Karpas-422 (cell line): ENCODE data around the gene ZNF496. TPM values are rescaled to one million over a fixed set of nuclear protein-coding genes. Genes with fewer than 3 reads are reported as not detected.

Experiments
- DNase-seq: peaks from one replicate; pipeline ENCODE4 v3.0.0-alpha.2; 2015
- H2AFZ ChIP-seq: fragments of 200-600 bp; sonication (generic); 2 replicates; pipeline ENCODE4 v1.6.1; 2014; ENCODE audit warnings: antibody characterized with exemption, low read length, mixed read lengths
- H3K27ac ChIP-seq: fragments of 200-600 bp; sonication (generic); 2 replicates; pipeline ENCODE4 v1.5.1; 2014; ENCODE audit warnings: mild to moderate bottlenecking, low read length, moderate library complexity
- H3K27me3 ChIP-seq: fragments of 200-600 bp; sonication (generic); 2 replicates; pipeline ENCODE4 v1.6.1; 2014; ENCODE audit warnings: low read length, mixed read lengths
- H3K36me3 ChIP-seq: fragments of 200-600 bp; sonication (generic); 2 replicates; pipeline ENCODE4 v1.6.1; 2014; ENCODE audit warnings: low read length, mixed read lengths; ENCODE audit not compliant: insufficient read depth
- H3K4me1 ChIP-seq: fragments of 200-600 bp; sonication (generic); 2 replicates; pipeline ENCODE4 v1.6.1; 2014; ENCODE audit warnings: mild to moderate bottlenecking, low read length, mixed read lengths
- H3K4me2 ChIP-seq: fragments of 200-600 bp; sonication (generic); 2 replicates; pipeline ENCODE4 v1.6.1; 2014; ENCODE audit warnings: low read length, low read depth, mild to moderate bottlenecking; ENCODE audit not compliant: poor library complexity, severe bottlenecking
- H3K4me3 ChIP-seq: fragments of 200-600 bp; sonication (generic); 2 replicates; pipeline ENCODE4 v1.5.1; 2014; ENCODE audit warnings: mild to moderate bottlenecking, antibody characterized with exemption, low read length, mixed read lengths
- H3K79me2 ChIP-seq: fragments of 200-600 bp; sonication (generic); 2 replicates; pipeline ENCODE4 v1.6.1; 2014; ENCODE audit warnings: mild to moderate bottlenecking, low read length, mixed read lengths
- H3K9ac ChIP-seq: fragments of 200-600 bp; sonication (generic); 2 replicates; pipeline ENCODE4 v1.6.0; 2014; ENCODE audit warnings: low read length
- H3K9me2 ChIP-seq: fragments of 200-600 bp; sonication (generic), shearing (Covaris generic); replicated peaks from 2 replicates; pipeline ENCODE4 v1.6.0; 2014; ENCODE audit warnings: mild to moderate bottlenecking, low read length, moderate library complexity; ENCODE audit not compliant: insufficient read depth
- H3K9me3 ChIP-seq: fragments of 300-700, 200-600 bp; sonication (generic); 2 replicates; pipeline ENCODE4 v1.6.1; 2014; ENCODE audit warnings: low read length, mixed read lengths
- H4K20me1 ChIP-seq: fragments of 200-600 bp; sonication (generic); 2 replicates; pipeline ENCODE4 v1.6.1; 2014; ENCODE audit warnings: mild to moderate bottlenecking, antibody characterized with exemption, low read length, low read depth; ENCODE audit not compliant: insufficient read depth
- total RNA-seq: library from RNA; depleted of rRNA; stranded (reverse); fragments of >200 nt; shearing (Covaris generic); gene quantifications from 2 replicates; pipeline ENCODE4 v1.2.3, GENCODE V29; 2014; ENCODE audit warnings: low replicate concordance

ZNF496 gene
- total RNA-seq, 1 experiment from 2014 or later, result 28.6 TPM

DNA sequence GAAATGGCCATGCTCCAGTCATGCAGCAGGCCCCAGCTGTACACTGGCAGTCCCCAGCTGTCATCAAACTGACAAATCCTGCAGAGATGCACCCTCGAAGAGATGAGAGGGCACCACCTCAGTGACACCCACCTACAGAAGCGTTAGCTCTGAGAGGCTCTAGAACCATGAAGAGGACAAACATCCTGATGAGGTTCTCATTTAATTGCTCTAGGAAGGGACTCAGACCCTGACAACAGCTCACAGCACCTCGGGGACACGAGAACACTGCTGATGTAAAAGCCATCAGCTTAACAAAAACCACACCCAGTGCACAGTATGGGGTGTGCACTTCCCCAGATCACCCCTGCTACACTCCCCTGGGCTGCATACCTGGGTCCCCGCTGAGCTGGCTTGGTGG, 3.4 kb downstream of the ZNF496 start:
- Histone ChIP-seq H3K9ac (no peak overlapping the region), H3K9me3 (no peaks in the 10 kb centered on the region), H4K20me1 (peaks cover 11% of the 10 kb centered on the region), H3K27me3 (no peaks in the 10 kb centered on the region), H3K79me2 (peaks cover 58% of the 10 kb centered on the region), H3K9me2 (no peaks in the 10 kb centered on the region), H2AFZ (no peak overlapping the region), H3K36me3 (peaks cover 32% of the 10 kb centered on the region), H3K4me2 (no peak overlapping the region), H3K4me3 (no peak overlapping the region), H3K4me1 (peaks cover 19% of the 10 kb centered on the region), H3K27ac (no peak overlapping the region)
- no peak for DNase-seq

DNA sequence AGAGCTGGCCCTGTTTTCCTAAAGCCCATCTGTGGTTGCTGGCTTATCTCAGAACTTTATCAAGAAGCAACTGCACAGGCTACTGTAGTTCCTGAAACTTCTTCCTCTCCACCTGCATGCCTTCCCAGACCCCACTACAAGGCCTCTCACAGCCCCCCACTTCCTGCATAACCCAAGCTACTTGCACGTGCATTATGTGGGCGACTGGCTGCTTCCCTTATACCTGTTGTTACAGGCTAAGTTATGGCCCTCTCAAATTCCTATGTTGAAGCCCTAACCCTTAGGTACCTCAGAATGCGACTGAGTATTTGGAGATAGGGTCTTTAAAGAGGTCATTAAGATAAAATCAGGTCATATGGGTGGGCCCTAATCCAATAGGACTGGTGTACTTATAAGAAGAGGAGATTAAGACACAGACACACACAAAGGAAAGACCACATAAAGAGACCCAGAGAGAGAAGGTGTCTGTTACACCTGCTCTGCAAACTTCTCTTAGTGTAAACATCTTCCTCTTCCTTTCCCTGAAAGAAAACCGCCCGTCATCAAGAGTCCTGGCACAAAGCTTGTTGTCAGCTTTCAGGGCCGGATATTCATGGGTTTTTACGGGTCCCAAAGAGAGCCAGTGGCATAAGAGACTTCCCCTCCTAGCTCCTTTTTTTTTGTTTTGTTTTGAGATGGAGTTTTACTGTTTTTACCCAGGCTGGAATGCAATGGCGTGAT, 5.1 kb downstream of the ZNF496 start:
- no peak overlapping the region for H3K4me2 ChIP-seq
- H3K36me3 ChIP-seq, result peaks cover 42% of the 10 kb centered on the region
- H3K4me1 ChIP-seq, result peaks cover 8% of the 10 kb centered on the region
- no peak overlapping the region for H3K4me3 ChIP-seq
- H3K9ac ChIP-seq, result no peak overlapping the region
- H4K20me1 ChIP-seq, result peaks cover 11% of the 10 kb centered on the region
- no peaks in the 10 kb centered on the region for H3K9me2 ChIP-seq
- peaks cover 45% of the 10 kb centered on the region for H3K79me2 ChIP-seq
- no peaks in the 10 kb centered on the region for H3K9me3 ChIP-seq
- H3K27me3 ChIP-seq, result no peaks in the 10 kb centered on the region
- no peak for DNase-seq
- H2AFZ ChIP-seq, result no peak overlapping the region
- no peak overlapping the region for H3K27ac ChIP-seq

DNA sequence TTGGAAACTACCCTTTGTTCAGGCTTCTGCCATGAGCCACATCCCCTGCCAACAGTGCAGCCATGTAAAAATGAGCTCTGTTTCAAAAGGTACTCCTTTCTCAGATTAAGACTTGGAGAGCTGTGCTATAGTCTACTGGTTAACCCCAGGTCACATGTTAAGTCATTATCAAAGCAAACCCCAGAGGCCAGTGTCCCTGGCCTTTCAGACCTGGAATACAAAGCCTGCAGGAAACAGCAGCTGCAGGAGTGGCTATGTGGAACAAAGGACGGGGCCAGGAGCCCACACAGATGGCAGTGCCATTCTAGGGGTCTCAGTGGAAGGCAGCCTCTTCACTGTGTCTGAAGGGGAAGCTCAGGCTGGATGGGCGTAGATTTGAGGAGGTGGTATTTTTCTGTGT, 6.7 kb downstream of the ZNF496 start:
- Histone ChIP-seq H3K79me2 (peaks cover 33% of the 10 kb centered on the region), H2AFZ (no peak overlapping the region), H3K27ac (no peak overlapping the region)

DNA sequence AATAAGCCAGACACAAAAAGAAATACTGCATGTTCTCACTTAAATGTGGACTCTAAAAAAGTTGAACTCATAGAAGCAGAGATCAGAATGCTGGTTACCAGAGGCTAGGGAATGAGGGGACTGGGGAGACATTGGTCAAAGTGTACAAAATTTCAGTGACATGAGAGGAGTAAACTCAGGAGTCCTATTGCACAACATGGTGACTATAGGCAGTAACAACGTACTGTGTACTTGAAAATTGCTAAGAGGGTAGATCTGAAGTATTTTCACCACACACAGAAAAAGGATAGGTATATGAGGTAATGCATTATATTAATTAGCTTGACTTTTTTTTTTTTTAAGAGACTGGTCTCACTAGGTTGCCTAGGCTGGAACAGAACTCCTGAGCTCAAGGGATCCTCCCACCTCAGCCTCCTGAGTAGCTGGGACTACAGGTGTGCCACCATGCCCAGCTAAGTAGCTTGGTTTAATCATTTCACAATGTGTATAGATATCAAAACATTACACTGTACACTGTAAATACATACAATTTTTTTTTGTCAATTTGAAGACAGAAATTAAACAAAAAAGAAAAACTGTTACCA, 7.4 kb downstream of the ZNF496 start:
- no peaks in the 10 kb centered on the region for H3K4me1 ChIP-seq
- no peak for DNase-seq
- peaks cover 58% of the 10 kb centered on the region for H3K36me3 ChIP-seq

More for the DNA sequence above, 6.7 kb downstream of the ZNF496 start:
- H3K4me3 ChIP-seq, result no peak overlapping the region
- H4K20me1 ChIP-seq, result peaks cover 2% of the 10 kb centered on the region; the same call in 1 of the 2 replicates
- H3K9me3 ChIP-seq, result no peaks in the 10 kb centered on the region
- H3K4me2 ChIP-seq, result no peak overlapping the region
- no peaks in the 10 kb centered on the region for H3K27me3 ChIP-seq
- no peaks in the 10 kb centered on the region for H3K9me2 ChIP-seq
- DNase-seq, result no peak
- H3K4me1 ChIP-seq, result peaks cover under 1% of the 10 kb centered on the region; the same call in 1 of the 2 replicates
- H3K36me3 ChIP-seq, result peaks cover 55% of the 10 kb centered on the region
- no peak overlapping the region for H3K9ac ChIP-seq

DNA sequence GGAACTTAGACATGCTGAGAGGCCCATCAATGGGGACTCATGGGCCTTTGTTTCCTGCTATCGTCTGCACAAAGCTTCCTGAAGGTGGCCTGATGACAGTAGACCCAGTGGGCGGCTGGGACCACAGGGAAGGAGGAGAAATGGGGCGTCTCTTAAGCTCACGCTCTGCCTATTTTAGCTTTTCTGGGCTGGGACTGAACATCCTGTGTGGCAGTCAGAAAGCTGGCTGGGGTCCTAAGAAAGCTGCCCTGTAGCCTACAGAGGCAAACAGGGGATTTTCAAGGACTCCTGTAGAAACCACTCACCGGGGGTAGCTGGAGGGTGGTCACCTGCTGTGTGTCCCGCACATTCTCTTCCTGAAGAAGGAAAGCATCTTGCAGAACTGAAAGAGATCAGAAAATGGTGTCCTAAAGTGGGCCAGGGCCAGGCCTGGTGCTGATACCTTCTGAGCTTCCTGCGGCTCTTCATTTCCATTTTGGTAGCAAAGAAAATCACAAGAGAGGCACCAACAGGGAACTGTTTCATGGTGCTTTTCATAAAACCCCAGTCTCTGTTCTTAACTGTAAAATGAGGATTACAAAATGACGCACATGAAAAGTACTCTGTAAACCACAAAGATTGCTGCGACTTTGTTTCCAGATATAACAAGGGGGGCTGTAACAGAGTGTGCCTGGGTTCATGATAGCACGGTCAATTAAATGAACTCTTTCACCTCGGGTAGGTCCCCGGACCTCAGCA, 8.6 kb downstream of the ZNF496 start:
- no peak overlapping the region for H3K9ac ChIP-seq
- H2AFZ ChIP-seq, result no peak overlapping the region
- H3K27ac ChIP-seq, result no peak overlapping the region
- DNase-seq, result no peak
- peaks cover 49% of the 10 kb centered on the region for H3K36me3 ChIP-seq
- H3K4me2 ChIP-seq, result no peak overlapping the region
- no peak overlapping the region for H3K4me3 ChIP-seq
- no peaks in the 10 kb centered on the region for H3K9me3 ChIP-seq
- H3K4me1 ChIP-seq, result no peaks in the 10 kb centered on the region
- H3K79me2 ChIP-seq, result peaks cover 14% of the 10 kb centered on the region
- no peaks in the 10 kb centered on the region for H3K27me3 ChIP-seq
- H4K20me1 ChIP-seq, result no peaks in the 10 kb centered on the region
- H3K9me2 ChIP-seq, result no peaks in the 10 kb centered on the region

More for the DNA sequence above, 7.4 kb downstream of the ZNF496 start:
- Histone ChIP-seq H3K4me2 (no peak overlapping the region), H3K79me2 (peaks cover 27% of the 10 kb centered on the region), H2AFZ (no peak overlapping the region), H3K9me2 (no peaks in the 10 kb centered on the region), H3K9me3 (no peaks in the 10 kb centered on the region), H3K9ac (no peak overlapping the region), H3K4me3 (no peak overlapping the region), H3K27me3 (no peaks in the 10 kb centered on the region), H3K27ac (no peak overlapping the region), H4K20me1 (no peaks in the 10 kb centered on the region)

DNA sequence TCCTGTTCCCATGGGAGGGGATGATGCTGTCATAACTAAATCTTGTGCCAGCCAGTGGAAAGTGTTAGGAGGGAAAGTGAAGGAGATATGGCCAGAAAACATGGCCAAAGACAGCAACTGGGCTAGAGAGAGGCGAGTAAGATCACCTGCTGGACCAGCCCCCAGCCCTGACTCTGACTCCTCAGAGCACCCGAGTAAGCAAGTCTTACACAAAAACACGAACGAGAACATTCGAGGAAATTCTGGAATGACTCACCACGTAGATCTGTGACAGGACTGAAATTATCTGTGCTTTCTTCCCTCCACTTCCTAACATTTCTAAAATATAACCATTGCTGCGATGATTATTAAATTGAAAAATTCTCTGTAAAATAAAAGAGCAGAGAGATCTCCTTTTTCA, 9.2 kb downstream of the ZNF496 start:
- peaks cover 49% of the 10 kb centered on the region for H3K36me3 ChIP-seq
- H4K20me1 ChIP-seq, result no peaks in the 10 kb centered on the region
- no peak overlapping the region for H3K27ac ChIP-seq
- peaks cover 13% of the 10 kb centered on the region for H3K79me2 ChIP-seq
- H2AFZ ChIP-seq, result no peak overlapping the region
- H3K4me3 ChIP-seq, result no peak overlapping the region
- no peak overlapping the region for H3K9ac ChIP-seq
- no peak overlapping the region for H3K4me2 ChIP-seq
- DNase-seq, result no peak
- no peaks in the 10 kb centered on the region for H3K9me3 ChIP-seq
- H3K4me1 ChIP-seq, result no peaks in the 10 kb centered on the region; the same call in 1 of the 2 replicates
- H3K9me2 ChIP-seq, result no peaks in the 10 kb centered on the region
- H3K27me3 ChIP-seq, result no peaks in the 10 kb centered on the region

DNA sequence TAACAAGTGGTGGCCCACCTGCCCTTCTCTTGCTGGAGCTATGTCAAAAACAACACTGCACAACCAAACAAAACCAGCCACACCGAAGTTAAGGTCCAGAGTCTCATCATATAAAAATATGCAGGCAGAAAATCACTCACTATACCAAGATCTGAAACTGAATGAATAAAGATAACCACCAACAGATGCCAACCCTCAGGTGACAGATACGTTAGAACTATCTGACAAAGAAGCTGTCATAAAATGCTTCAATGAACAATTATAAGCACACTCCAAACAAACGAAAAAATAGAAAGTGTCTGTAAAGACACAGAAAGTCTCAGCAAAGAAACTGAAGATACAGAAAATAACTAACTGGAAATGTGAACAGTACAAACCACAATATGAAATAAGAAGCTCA, 14.0 kb downstream of the ZNF496 start:
- H3K79me2 ChIP-seq, result peaks cover 13% of the 10 kb centered on the region
- H3K4me1 ChIP-seq, result peaks cover 5% of the 10 kb centered on the region; the same call in 1 of the 2 replicates
- no peak overlapping the region for H3K27ac ChIP-seq
- H3K9ac ChIP-seq, result no peak overlapping the region
- H2AFZ ChIP-seq, result no peak overlapping the region
- H3K27me3 ChIP-seq, result no peaks in the 10 kb centered on the region
- H3K4me3 ChIP-seq, result no peak overlapping the region
- H3K36me3 ChIP-seq, result peaks cover 43% of the 10 kb centered on the region
- H3K9me3 ChIP-seq, result no peaks in the 10 kb centered on the region
- DNase-seq, result no peak
- no peaks in the 10 kb centered on the region for H4K20me1 ChIP-seq
- no peaks in the 10 kb centered on the region for H3K9me2 ChIP-seq
- no peak overlapping the region for H3K4me2 ChIP-seq

DNA sequence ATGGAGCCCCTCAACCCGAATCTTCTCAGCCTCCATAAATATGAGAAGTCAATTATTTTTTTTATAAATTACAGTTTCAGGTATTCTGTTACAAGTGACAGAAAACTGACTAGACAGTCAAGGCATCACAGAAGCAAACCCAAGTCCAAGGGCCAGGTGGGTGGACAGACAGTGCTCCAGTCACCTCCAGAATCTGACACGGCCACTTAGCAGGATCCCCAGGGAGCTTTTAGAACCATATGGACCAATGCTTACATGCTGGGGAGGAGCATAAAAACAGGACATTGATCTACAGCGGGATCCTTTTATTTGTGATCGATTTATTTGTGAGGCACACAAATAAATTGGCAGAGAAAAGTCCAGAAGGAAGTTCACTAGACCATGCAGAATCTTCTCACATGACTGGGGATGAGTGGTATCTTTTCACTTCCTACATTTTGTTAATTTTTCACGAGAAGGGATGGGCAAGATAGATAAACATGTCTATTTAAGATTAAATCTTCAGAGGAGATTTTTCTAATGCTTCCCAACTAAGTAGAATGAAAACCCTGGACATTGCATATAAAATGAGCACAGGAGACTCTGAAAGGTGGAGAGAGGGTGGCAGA, 15.0 kb downstream of the ZNF496 start:
- peaks cover 13% of the 10 kb centered on the region for H3K79me2 ChIP-seq
- DNase-seq, result no peak
- H2AFZ ChIP-seq, result no peak overlapping the region
- peaks cover 36% of the 10 kb centered on the region; the same call in 1 of the 2 replicates for H3K36me3 ChIP-seq
- no peaks in the 10 kb centered on the region for H3K27me3 ChIP-seq
- H3K4me2 ChIP-seq, result no peak overlapping the region
- H3K9me3 ChIP-seq, result no peaks in the 10 kb centered on the region
- no peak overlapping the region for H3K27ac ChIP-seq
- H3K4me1 ChIP-seq, result peaks cover 5% of the 10 kb centered on the region; the same call in 1 of the 2 replicates
- no peaks in the 10 kb centered on the region for H3K9me2 ChIP-seq
- H3K4me3 ChIP-seq, result no peak overlapping the region
- H4K20me1 ChIP-seq, result no peaks in the 10 kb centered on the region
- H3K9ac ChIP-seq, result no peak overlapping the region
